HG03354 (cell line): ENCODE results near the gene PGLYRP3.
"Not testable (repeated sequence)": the region's sequence is repeated elsewhere in the genome, so short reads cannot be mapped to it uniquely, and the experiment has no call there.

ENCODE experiments used
- ATAC-seq: cut with Tn5 transposase; IDR thresholded peaks from one replicate; pipeline ENCODE4 v1.9.1; 2021; ENCODE audit warnings: mild to moderate bottlenecking; ENCODE audit not compliant: unreplicated experiment, poor library complexity, severe bottlenecking

PGLYRP3 gene

GRCh38 chr1:153349363-153350320 lies 36.9 kb upstream of the PGLYRP3 start:
- ATAC-seq: no peak

DNA sequence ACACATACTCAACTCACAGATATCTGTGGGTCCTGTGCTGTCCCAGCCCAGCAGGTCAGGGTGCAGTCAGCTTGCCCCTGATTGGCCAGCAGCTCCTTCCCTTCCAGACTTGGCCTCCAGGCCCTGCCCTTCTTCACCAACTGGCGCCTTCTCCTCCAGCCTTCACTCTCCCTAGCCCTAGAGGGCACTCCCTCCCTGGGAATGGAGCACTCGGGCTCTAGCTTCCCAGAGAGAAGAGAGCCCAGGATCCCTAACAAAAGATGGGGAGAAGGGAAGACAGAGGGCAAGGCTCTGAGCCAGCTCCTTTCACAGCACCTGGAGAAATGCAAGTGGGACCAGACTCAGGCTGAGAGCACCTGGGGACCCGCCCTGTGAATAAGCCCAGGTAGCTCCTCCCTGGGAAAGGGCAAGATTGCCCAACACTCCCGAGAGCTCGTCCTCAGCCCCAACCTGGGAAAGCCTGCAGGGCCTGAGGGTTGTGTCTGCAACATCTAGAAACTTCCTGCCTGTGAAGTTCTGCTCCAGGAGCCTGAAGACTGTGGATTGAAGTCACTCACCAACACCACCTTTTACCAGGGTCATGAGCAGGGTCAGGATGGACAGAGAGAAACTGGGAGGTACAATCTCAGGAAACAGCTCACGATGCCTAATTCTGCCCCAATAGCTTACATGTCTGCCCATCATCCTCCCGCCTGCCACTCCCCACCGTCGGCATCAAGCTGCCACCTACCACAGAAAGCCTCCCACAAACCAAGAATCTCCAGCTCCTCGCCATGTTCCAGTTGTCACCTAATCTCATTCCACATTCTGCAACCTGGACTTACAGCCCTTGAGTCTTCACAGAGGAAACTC lies 36.0 kb upstream of the PGLYRP3 start, which contains the start of gene PGLYRP4:
Gene PGLYRP4, minus strand, starts transcription at position 331 of the 852 bp plus-strand sequence. CDS start 909 bp downstream, outside the sequence.
- ATAC-seq: no peak

DNA sequence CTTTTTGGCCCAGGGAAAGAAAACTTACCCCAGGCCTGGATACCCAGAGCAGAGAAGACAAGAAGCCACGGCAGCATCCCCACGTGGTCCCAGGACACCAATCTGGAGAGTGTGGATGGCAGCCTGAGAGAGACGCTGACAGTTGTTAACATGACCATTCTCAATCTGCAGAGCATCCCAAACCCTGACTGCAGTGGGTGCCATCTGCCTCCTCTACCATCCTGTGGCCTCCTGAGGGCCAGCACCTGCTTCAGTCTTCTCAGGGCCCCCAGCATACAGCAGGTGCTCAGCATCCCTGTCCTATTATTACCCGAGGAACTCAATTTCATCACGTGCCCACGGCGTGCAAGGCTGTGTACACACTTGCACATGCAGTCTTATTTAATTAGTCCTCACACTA lies 35.1 kb upstream of the PGLYRP3 start:
- no peak for ATAC-seq

DNA sequence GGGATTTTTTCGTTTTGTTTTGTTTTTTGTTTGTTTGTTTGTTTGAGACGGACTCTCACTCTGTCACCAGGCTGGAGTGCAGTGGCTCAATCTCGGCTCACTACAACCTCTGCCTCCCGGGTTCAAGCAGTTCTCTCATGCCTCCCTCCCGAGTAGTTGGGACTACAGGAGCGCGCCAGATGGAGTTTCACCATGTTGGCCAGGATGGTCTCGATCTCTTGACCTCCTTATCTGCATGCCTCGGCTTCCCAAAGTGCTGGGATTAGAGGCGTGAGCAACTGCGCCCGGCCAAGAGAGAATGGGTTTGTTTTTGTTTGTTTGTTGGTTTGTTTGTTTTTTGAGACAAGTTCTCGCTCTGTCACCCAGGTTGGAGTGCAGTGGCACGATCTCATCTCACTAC lies 34.3 kb upstream of the PGLYRP3 start:
- ATAC-seq: not testable (repeated sequence)

DNA sequence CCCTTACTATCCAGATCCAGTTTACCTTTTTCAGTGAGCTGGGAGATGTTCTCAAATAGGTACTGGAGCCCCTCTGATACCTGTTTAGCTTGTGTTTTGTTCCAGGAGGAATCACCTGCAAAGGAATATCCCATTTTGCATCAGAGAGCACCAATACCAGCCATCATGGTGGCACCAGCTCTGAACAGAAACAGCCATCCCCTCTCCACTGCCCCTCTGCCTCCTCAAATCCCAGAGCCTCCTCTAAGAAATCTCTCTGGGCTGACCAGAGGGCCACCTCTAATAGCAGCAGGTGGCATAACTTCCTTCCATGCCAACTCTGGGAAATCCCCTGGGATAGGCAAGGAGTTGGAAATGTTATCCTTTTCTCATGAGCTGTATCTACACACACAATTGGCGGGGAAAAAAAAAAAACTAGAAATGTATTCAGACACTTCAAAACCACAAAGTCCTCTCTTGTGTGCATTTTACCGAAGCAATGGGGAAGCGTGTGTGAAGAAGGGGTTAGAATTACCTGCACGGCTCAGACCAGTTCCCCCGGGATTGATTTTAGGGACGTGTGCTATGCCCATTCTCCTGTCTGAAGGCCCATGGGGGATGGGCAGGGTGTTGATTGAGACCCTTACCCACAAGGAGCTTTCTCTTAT lies 33.4 kb upstream of the PGLYRP3 start:
- no peak for ATAC-seq

DNA sequence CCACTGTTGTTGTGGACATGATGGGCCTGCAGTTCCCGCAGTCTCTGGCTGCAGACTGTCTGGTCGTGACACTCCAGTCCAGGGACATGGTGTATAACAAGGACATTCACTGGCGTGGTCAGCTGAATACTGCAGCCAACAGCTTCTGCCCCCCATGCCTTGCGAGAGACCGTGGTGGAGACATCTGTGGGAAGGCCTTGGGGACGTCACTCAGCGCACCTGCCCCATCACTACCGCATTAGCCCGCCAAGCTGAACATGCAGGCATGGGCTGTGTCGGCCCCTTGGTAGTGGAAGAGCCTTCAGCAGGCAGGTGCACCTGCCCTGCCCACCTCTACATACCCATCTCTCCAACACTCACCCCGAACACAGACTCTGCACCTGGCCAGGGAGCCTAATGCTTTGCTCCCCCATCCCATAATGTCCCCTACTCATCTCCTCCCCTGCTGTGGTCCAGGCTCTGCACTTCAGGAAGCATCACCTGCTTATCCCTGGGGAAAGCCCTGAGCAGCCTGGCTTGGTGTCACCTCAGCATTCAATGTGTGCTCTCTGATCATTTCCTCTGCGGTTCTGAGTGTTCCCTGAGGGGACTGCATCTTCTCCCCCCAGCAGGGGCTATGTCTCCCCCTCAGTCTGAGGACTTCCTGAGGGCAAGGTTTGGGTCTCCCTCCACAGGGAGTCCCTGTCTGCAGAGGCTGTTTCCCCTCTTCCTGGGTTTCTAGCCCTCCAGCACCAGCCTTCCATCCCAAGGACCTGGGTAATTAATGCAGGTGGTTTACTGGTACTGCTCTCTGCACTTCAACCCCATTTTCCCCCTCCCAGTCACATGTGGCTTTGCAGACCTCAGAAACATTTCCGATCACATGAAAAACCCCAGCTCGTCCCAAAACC lies 32.7 kb upstream of the PGLYRP3 start:
- no peak for ATAC-seq

DNA sequence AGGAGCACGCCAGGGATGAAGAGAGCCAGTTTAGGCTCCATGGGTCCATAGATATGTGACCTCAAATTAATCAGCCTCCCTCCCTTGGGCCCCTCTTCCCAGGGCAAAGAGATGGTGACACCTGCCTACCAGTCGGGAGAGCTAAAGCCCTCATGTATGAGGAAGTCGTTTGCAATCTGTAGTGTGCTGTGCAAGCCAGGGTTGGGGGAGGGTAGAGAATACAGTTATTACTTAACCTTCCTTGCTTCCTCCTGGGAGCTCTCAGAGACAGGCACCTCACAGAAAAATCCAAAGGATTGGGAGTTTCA lies 31.9 kb upstream of the PGLYRP3 start:
- no peak for ATAC-seq

DNA sequence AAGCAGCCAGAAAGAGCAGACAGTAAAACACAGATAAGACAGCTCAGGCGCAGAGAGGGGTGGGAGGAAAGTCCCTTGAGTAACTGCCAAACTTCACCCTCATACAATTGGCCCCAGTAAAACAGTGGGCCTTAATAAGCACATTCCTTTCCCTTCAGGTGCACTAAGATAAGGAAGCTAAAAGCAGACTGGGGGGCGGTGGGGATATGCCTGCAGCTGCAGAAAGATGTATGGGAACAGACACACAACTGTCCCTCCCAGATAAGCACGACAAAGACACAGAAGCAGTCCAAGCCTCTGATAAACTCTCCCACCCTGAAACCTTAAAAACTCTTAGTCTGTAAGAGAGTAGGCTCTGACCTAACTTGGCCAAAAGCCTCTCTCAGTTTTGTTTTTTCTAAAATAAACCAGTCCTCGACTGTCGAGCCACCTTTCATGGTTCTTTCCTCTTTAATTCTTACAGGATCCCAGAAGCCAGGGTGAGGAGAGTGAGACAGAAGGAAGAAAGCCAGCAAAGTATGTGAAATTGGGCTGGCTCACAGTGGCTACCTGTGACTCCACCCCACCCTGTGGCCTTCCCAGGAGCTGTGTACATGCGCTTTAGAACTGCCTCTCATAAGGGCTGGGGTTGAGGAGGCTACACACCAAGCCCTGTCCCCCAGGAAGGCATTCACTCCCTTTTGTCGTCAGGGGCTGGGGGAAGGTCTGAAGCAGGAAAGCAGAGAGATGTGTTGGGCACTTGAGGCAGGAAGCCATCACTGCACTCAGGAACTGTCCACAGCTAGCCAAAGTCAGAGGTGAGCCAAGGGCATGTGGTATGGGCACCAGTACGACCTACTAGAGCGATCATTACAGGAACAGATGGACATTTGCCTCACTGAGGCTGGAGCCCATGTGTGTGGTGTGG lies 31.3 kb upstream of the PGLYRP3 start:
- no peak for ATAC-seq

DNA sequence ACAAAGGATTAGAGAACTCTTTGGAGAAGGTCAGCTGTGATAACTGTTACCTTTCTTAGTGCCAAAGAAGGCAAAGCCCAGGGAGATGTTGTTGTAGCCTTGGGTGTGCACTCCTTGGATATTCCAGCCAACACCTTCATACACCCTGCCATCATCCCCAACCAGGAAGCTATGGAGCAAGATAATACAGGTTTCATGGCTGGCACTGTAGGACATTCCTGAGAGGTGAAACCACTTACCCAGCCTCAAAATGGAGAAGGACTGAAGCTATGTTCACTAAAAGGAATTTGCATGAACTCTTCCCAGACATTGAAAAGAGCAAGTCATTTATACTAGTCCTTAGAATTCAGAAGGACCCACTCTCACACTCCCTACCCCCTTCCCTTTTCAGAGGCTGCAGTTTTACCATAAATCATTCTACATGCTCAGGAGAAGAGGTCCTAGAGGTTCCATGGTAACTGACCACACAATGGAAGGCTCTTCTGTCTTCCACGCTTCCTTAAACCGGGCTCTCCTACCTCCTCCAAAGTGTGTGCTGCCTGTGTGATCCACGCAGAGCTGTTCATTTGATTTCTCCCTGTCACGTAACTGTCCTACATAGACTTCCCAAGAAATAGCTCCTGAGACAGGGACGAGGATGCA lies 30.4 kb upstream of the PGLYRP3 start:
- ATAC-seq: no peak

- no peak for ATAC-seq
Observed at GRCh38 chr1:153342178-153342577, 29.4 kb upstream of the PGLYRP3 start.

- no peak for ATAC-seq
Observed at GRCh38 chr1:153341431-153341934, 28.7 kb upstream of the PGLYRP3 start.

DNA sequence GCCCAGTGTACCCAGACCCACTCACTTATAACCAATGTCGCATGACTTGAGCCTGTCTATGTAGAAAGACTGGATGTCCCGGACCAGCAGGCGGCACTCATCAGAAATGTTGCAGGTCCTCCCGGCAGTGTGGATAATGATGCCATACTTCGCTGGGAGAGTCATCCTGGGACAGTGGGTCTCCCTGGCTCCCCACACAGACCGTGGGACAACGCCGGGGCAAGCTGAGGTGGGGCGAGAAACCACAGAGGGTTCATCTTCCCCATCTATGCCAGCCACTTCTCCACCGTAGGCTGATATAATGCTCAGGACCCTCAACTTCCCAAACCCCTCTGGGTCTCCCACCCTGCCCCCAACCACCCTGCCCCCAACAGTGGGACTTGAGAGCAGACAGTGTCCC lies 27.6 kb upstream of the PGLYRP3 start:
- ATAC-seq: no peak

DNA sequence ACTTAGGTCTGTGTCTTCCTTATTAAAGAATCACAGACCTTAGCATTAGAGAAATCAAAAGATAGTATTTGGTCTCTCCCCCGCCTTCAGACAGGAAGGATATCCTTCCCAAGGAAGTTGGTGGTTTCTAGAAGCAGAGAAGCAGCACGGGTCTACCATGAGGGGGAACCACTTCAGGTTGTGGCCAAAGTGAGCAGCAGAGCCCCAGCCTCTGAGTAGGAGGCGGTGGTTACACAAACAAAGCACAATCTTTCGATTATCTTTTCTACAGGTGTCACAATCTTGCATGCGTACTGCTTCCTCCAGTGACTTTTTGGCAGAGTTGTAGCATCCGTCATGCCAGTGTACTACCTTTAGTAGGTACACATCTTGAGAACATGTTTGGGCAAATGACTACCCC lies 27.1 kb upstream of the PGLYRP3 start:
- no peak for ATAC-seq

- no peak for ATAC-seq
Observed at GRCh38 chr1:153337980-153338853, 25.5 kb upstream of the PGLYRP3 start.

GRCh38 chr1:153336650-153337049 lies 23.9 kb upstream of the PGLYRP3 start:
- no peak for ATAC-seq

DNA sequence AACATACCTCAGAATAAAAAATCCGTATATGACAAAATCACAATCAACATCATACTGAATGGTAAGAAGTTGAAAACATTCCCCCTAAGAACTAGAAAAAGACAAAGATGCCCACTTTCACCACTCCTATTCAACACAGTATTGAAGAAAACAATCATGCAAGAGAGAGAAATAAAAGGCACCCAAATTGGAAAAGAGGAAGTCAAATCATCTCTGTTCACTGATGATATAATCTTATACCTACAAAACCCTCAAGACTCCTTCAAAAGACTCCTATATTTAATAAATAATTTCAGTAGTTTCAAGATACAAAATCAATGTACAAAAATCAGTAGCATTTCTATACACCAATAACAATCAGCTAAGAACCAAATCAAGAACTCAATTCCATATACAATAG lies 21.1 kb upstream of the PGLYRP3 start:
- no peak for ATAC-seq

- ATAC-seq: no peak
Observed at GRCh38 chr1:153324912-153325311, 12.2 kb upstream of the PGLYRP3 start.
